ENCODE measurements around the gene UBL3. TPM values are rescaled to one million over a fixed set of nuclear protein-coding genes. Genes with fewer than 3 reads are reported as not detected.

UBL3 gene
- total RNA-seq, 1 donor from 2014 or later = 21.3 TPM

- peaks cover 5% of the 10 kb centered on the region for H3K27me3 Mint-ChIP-seq (ENCODE audit: unreplicated experiment)
- no peak overlapping the region for H3K4me3 Mint-ChIP-seq (ENCODE audit: unreplicated experiment)
- TF ChIP-seq CTCF (IDR thresholded peaks at IDR 0.05; ENCODE audit: partially characterized antibody, unreplicated experiment) = no peak
- no peak for DNase-seq
- peaks cover under 1% of the 10 kb centered on the region for H3K36me3 Mint-ChIP-seq (ENCODE audit: unreplicated experiment)
- peaks cover 2% of the 10 kb centered on the region for H3K9me3 Mint-ChIP-seq (ENCODE audit: unreplicated experiment)
- peaks cover 6% of the 10 kb centered on the region for H3K4me1 Mint-ChIP-seq (ENCODE audit: low read depth, unreplicated experiment)
- H3K27ac Mint-ChIP-seq (ENCODE audit: unreplicated experiment) = no peak overlapping the region
These were observed 96.0 kb downstream of the UBL3 start for GRCh38 chr13:29754473-29754806.

- no peak for TF ChIP-seq CTCF (IDR thresholded peaks at IDR 0.05; ENCODE audit: partially characterized antibody, unreplicated experiment)
- peaks cover 6% of the 10 kb centered on the region for H3K4me1 Mint-ChIP-seq (ENCODE audit: low read depth, unreplicated experiment)
- peaks cover 5% of the 10 kb centered on the region for H3K27me3 Mint-ChIP-seq (ENCODE audit: unreplicated experiment)
- no peak overlapping the region for H3K4me3 Mint-ChIP-seq (ENCODE audit: unreplicated experiment)
- no peaks in the 10 kb centered on the region for H3K36me3 Mint-ChIP-seq (ENCODE audit: unreplicated experiment)
- H3K27ac Mint-ChIP-seq (ENCODE audit: unreplicated experiment) = no peak overlapping the region
- DNase-seq = no peak
- peaks cover 2% of the 10 kb centered on the region for H3K9me3 Mint-ChIP-seq (ENCODE audit: unreplicated experiment)
These were observed 96.6 kb downstream of the UBL3 start for GRCh38 chr13:29753618-29754472.

GRCh38 chr13:29752175-29752574 is 98.2 kb downstream of the UBL3 start:
- Mint-ChIP-seq H3K9me3 (ENCODE audit: unreplicated experiment) (peaks cover 2% of the 10 kb centered on the region), H3K36me3 (ENCODE audit: unreplicated experiment) (no peaks in the 10 kb centered on the region), H3K27ac (ENCODE audit: unreplicated experiment) (no peak overlapping the region), H3K4me1 (ENCODE audit: low read depth, unreplicated experiment) (peaks cover 3% of the 10 kb centered on the region), H3K4me3 (ENCODE audit: unreplicated experiment) (no peak overlapping the region), H3K27me3 (ENCODE audit: unreplicated experiment) (peaks cover 2% of the 10 kb centered on the region)
- DNase-seq = no peak
- no peak for TF ChIP-seq CTCF (IDR thresholded peaks at IDR 0.05; ENCODE audit: partially characterized antibody, unreplicated experiment)

DNA sequence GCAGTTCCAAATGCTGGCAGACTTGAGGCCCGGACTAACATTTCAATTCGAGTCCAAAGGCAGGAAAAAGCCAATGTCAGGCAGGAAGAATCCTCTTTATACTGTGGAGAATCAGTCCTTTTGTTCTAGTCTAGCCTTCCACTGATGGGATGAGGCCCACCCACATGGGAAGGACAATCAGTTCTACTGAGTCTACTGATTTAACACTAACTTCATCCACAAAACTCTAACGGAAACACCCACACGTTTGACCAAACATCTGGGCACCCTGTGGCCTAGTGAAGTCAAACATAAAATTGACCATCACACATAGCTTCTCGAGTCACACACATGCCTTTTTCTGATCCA is 100.3 kb downstream of the UBL3 start:
- H3K27ac Mint-ChIP-seq (ENCODE audit: unreplicated experiment) = no peak overlapping the region
- TF ChIP-seq CTCF (IDR thresholded peaks at IDR 0.05; ENCODE audit: partially characterized antibody, unreplicated experiment) = no peak
- no peaks in the 10 kb centered on the region for H3K36me3 Mint-ChIP-seq (ENCODE audit: unreplicated experiment)
- H3K9me3 Mint-ChIP-seq (ENCODE audit: unreplicated experiment) = peaks cover 2% of the 10 kb centered on the region
- peaks cover 3% of the 10 kb centered on the region for H3K4me1 Mint-ChIP-seq (ENCODE audit: low read depth, unreplicated experiment)
- peaks cover 2% of the 10 kb centered on the region for H3K27me3 Mint-ChIP-seq (ENCODE audit: unreplicated experiment)
- no peak for DNase-seq
- H3K4me3 Mint-ChIP-seq (ENCODE audit: unreplicated experiment) = no peak overlapping the region

DNA sequence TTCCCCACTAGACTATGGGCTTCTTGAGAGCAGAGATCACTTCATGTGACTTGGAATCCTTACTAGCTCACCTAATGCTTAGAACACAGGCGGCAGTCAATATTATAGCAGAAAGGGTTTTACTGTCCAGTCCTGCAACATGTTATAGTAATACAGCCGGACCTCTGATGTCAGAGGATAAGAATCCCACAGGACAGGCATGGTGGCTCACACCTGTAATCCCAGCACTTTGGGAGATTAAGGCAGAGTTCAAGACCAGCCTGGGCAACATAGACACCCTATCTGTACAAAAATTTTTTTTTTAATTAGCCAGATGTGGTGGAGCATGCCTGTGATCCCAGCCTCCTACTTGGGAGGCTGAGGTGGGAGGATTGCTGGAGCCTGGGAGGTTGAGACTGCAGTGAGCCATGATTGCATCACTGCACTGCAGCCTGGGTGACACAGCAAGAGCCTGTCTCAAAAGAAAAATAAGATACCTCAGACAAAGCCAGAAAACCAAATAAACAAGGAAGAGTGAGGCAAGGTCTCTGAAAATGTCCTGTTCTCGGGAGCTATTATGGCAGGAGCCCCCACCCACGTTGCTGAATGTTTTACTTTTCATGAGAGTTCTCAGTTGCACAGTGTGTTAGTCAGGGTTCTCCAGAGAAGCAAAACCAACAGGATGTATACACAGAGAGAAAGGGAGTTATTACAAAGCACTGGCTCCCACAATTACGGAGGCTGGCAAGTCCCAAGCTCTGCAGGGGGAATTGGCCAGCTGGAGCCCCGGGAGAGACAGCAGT is 100.8 kb downstream of the UBL3 start:
- H3K9me3 Mint-ChIP-seq (ENCODE audit: unreplicated experiment) = peaks cover 2% of the 10 kb centered on the region
- no peak overlapping the region for H3K4me3 Mint-ChIP-seq (ENCODE audit: unreplicated experiment)
- no peak overlapping the region for H3K27ac Mint-ChIP-seq (ENCODE audit: unreplicated experiment)
- H3K4me1 Mint-ChIP-seq (ENCODE audit: low read depth, unreplicated experiment) = peaks cover 3% of the 10 kb centered on the region
- H3K27me3 Mint-ChIP-seq (ENCODE audit: unreplicated experiment) = peaks cover 2% of the 10 kb centered on the region
- TF ChIP-seq CTCF (IDR thresholded peaks at IDR 0.05; ENCODE audit: partially characterized antibody, unreplicated experiment) = no peak
- no peaks in the 10 kb centered on the region for H3K36me3 Mint-ChIP-seq (ENCODE audit: unreplicated experiment)
- DNase-seq = no peak

Data from glutamatergic neuron (in vitro differentiated cells).